ENCODE measurements around the gene TTC16. TPM values are rescaled to one million over a fixed set of nuclear protein-coding genes. Genes with fewer than 3 reads are reported as not detected.
A peak's percentile ranks its signal among the peaks of the same experiment; 100 is the strongest.

TTC16 gene
- total and polyA plus RNA-seq, 4 donors: 0.02 to 0.08 TPM; not detected in 2

- TF ChIP-seq HNF4G (IDR thresholded peaks at IDR 0.05) (no peak), GABPA (IDR thresholded peaks at IDR 0.05 in 1 of 2, conservative IDR thresholded peaks at IDR 0.05 in 1 of 2) (no peak), JUND (IDR thresholded peaks at IDR 0.05) (no peak), EGR1 (IDR thresholded peaks at IDR 0.05; ENCODE audit: low read depth in 2 of 2) (peak; percentile 61 to 68), TAF1 (conservative IDR thresholded peaks at IDR 0.05) (no peak), FOXA1 (IDR thresholded peaks at IDR 0.05) (no peak), ZBTB33 (IDR thresholded peaks at IDR 0.05) (no peak), NR2F2 (IDR thresholded peaks at IDR 0.05) (peak; percentile 97), ATF3 (IDR thresholded peaks at IDR 0.05) (no peak), FOXA2 (IDR thresholded peaks at IDR 0.05) (no peak), REST (IDR thresholded peaks at IDR 0.05) (peak; percentile 22), MAX (IDR thresholded peaks at IDR 0.05) (peak; percentile 63), RXRA (IDR thresholded peaks at IDR 0.05) (peak in 1 of 2 donors; percentile 26), CTCF (IDR thresholded peaks at IDR 0.05; ENCODE audit: low read depth, low read length, missing input control) (peak; percentile 28), RAD21 (IDR thresholded peaks at IDR 0.05) (peak; percentile 60 to 77), YY1 (IDR thresholded peaks at IDR 0.05) (no peak), HNF4A (conservative IDR thresholded peaks at IDR 0.05) (no peak), SP1 (IDR thresholded peaks at IDR 0.05) (peak; percentile 61)
- peak overlapping the region in 1 of 2 donors; percentile 4 for H3K27ac ChIP-seq (ENCODE audit: low read depth in 1 of 2, low read length in 2 of 2)
- H3K9ac ChIP-seq (ENCODE audit: low read depth in 1 of 2, low read length in 2 of 2): no peak overlapping the region
- no peaks in the 10 kb centered on the region for H3K27me3 ChIP-seq (ENCODE audit: control insufficient read depth in 4 of 4, insufficient read depth in 4 of 4, low read length in 3 of 4)
- no peak for DNase-seq (ENCODE audit: low spot score)
- H3K4me1 ChIP-seq (ENCODE audit: control insufficient read depth in 4 of 4, insufficient read depth in 4 of 4, low read length in 3 of 4): peaks cover 0 to 6% (median 2%) of the 10 kb centered on the region in 4 donors
- no peak overlapping the region for H3K4me3 ChIP-seq (ENCODE audit: low read depth in 1 of 3, low read length in 3 of 3)
- WGBS: 37% methylated on average over 7 of the region's 7 CpGs
- no peaks in the 10 kb centered on the region for H3K9me3 ChIP-seq (ENCODE audit: control insufficient read depth in 4 of 4, low read length in 3 of 4)
- no peaks in the 10 kb centered on the region for H3K36me3 ChIP-seq (ENCODE audit: control insufficient read depth in 4 of 4, insufficient read depth in 3 of 4, low read depth in 1 of 4, low read length in 3 of 4)
Observed at GRCh38 chr9:127763918-127764384, 48.1 kb downstream of the TTC16 start.
